Activated CD8-positive, alpha-beta memory T cell treated with anti-CD3 and anti-CD28 coated beads for 48 hours (primary cell): ENCODE results near the gene PTTG1IP.
"Not testable (repeated sequence)": the region's sequence is repeated elsewhere in the genome, so short reads cannot be mapped to it uniquely, and the experiment has no call there.

Source experiments
- DNase-seq, 3 experiments: peaks; one replicate each; pipeline ENCODE4 v3.0.0-alpha.2; 2020; ENCODE audit warnings: low read depth in 2 of 3, low spot score in 2 of 3

PTTG1IP gene, protein sequence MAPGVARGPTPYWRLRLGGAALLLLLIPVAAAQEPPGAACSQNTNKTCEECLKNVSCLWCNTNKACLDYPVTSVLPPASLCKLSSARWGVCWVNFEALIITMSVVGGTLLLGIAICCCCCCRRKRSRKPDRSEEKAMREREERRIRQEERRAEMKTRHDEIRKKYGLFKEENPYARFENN

DNA sequence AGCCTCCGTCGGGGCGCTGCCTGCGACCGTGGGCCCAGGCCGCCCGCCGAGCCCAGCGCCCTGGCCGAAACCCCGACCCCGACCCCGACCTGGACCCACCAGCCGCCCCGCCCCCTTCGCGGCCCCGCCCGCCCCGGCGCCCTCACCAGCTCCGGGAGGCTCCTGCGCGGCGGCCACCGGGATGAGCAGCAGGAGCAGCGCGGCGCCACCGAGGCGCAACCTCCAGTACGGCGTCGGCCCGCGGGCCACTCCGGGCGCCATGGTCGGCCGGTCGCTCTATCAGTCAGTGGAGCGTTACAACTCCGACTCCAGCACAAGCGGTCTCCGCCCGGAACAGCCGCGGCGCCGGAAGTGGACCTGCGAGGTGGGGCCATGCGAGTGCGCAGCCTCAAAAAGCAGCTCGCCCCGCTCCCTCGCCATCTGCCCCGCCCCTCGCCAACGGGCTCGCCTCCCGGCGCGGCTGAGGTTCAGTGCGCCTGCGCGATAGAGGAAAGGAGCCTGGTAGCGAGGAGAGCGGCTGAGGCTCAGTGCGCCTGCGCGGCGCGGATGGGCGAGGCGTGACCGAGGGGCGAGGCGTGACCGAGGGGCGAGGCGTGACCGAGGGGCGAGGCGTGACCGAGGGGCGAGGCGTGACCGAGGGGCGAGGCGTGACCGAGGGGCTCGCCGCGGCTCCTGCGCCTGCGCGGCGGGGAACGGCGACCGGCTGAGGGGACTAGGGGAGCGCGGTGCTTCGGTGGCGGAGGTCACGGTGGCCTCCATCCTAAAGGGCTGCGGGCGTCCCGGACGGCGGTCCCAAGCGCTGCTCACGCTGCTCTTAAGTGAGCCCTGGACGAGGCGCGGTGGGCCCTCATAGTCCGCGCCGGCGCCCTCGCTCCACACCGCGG, at the start of gene PTTG1IP:
Gene PTTG1IP (minus strand): TSS at position 335 of the 884 bp plus-strand sequence. CDS start 74 bp downstream, at position 261.
- DNase-seq = peak; percentile 95 to 99 (median 97)

DNA sequence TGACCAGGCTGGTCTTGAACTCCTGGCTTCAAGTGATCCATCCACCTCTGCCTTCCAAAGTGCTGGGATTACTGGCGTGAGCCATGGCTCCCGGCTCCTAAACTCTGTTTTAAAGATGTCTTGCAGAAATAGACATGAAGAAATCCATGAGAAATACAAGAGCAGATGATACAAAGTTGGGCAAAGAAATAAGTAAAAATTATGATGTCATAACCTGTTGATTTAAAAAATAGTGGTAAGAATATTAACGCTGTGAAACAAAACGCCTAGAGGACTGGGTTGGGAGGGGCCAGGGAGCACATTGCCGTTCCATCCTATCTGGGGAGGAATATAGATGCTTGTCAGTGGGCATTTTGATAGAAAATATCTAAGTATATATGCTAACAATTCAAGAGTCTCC, 48.4 kb upstream of the PTTG1IP start:
- no peak for DNase-seq

DNA sequence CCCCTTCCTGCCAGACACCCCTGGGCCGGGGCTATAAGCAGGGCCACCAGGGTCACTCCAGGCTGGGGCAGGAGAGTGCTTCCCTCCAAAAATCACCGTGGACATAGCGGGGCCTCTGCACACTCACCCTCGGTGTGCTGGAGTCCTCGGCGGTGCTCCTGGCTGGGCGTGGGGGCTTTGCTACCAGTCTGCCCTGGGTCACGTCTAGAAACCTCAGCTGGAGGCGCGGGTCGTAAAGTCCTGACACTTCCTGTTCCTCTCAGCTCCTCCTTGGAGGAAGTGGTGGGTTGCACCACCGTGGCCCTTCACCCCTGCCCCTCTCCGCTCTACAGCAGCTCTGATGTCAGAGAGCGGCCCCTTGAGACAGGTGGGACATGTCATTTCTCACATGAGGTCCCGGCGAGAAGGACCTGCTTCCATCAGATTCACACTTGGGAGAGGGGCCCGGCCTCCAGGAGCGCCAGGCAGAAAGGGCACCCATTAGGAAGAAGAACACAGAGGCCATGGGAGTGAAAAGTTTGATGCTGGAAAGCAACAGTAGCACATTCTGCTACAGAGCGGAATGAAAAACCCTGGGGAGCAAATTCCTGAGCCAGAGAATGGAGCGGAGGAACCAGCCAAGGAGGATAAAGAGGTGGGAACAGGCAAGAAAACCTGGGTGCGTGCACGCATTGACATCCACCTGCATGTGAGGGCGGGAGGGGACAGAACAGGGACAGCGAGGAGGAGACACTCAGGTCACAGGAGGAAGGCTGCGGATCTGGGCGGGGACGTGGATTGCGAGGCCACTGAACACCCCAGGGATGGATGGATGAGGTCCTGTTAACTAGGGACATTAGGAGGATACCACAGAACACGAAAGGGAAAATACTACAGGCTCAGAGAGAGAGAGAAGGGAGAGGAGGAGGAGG, 47.5 kb upstream of the PTTG1IP start, which contains the start of gene ITGB2:
Gene ITGB2 (minus strand): TSS at position 206 of the 911 bp plus-strand sequence. CDS start 10,117 bp downstream, outside the sequence.
- DNase-seq = peak in 1 of 3 experiments; percentile 51

DNA sequence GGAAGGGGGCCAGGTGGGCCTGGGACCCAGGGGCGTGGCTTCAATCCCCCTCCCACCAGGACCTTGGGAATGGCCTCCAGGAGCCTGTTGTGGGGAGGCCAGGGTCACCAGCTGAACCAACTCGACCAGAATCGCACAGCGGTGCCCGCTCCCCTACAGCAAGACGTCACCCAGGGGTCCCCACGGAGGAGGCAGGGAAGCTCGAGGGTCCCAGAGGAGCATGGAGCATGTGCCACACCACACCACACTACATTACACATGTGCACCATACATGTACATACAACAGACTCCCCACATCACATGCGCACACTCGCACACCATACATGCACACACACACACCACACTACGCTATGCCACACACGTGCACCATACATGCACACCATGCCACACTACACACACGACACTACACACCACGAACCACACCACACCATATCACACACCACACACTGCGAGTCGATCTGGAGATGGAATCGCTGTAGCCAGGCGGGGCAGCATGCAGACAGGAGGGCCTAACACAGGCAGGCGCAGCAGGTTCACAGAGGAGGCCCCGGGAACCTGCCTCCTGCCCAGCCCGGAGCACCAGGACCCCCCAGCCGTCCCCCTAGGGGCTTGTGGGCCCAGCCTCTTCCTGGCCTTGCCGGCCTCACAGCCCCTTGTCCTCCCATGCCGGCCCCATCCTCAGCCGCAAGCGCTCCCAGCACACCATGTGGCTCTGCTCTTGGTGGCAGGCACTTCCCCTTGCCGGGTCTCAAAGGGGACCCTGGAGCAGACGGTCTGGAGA, 46.6 kb upstream of the PTTG1IP start:
- no peak for DNase-seq

DNA sequence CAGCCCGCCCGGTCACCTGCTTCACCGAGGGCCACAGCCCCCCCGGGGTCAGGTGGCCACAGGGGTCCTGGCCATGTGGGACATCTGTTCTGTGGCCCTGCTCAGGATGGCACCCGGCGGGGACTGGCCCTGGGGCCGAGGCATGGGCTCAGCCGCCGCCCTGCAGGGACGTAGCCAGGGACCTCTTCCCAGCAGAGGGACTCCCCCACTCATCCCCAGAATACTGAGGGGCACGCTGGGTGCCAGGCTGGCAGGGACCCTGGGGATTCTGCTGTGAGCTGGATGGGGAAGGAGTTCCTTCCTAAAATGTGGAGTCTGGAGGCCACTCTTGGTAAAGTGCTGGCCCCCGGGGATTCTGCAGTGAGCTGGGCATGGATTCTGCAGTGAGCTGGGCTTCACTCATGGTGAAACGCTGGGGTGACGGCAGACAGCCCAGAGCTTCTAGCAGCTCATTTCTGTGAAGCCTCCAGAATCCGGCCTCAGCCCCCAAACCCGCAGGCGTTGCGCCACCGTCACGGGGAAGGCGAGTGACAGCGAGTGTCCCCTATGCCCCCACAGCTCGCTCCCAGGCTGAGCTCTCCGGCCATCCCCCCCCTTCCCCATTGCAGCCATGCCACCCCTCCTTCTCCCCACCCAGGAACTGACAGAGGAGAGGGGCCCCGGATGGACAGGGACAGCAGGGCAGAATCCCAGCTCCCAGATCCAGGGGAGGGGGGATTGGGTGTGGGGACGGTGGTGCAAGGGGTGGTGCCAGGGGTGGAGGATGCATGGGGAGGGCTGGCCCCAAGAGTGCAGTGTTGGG, 45.8 kb upstream of the PTTG1IP start:
- no peak for DNase-seq

DNA sequence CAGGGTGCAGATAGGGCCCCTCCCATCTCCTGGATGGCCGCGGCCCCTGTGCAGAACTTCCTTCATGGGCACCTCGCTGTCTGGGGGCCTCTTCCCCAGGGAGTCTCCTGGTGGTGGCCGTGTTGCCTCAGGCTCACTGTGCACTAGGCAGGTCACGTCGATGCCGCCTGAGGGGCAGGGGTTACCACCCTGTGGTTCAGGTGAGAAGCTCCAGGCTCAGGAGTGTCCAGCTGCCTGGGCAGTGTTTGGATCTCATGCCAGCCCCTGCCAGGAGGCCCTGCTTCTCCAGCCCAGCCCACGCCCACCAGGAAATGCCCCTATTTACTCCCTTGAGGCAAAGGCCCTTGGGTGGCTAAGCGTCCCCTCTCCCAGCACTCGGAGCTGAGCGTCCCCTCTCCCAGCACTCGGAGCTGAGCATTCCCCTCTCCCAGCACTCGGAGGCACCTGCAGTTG, 45.1 kb upstream of the PTTG1IP start:
- no peak for DNase-seq

DNA sequence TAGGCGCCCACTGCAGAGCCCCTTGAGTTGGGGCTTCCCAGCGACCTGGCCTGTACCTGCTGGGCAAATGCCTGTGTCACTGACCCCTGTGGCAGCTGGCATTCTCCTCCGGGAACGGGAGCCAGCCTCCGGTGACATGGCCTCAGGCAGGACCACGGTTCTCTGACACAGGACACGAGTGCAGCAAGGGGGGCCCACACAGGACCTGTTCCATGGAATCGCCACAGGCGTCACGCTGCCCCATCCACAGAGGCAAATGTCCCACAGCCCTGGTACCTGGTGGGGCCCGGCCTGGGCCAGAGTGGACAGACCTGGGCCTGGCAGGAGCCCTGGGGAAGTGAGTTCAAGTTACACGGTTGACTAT, 44.6 kb upstream of the PTTG1IP start:
- no peak for DNase-seq

DNA sequence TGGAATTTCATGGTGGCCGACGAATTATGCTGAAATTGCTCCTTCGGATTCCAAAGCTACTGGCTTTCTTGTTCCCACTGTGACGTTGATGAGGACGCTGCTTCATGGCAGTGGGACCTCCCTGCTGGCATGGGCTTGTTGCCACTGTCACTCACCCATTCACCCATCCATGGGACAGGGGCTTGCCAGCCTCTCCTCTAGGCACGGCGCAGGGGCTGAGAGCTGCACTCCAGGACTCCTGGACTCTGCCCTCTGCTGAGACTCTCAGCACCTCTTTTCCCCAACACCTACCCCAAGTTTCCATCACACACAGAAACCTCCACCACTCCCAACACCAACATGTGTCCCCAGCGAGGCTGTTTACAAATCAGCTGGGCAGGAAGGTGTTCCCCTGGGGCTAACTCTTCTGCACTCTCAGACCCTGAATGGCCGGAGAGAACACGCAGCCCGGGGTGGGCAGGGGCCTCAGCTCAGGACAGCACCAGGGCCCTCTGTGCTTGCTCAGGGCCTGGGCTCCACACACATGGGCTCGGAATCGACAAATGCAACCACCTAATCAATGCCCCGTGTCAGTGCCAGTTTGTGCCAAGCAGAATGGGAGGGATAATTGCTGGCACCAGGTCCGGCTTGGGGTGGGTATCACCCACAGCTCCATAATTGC, 44.1 kb upstream of the PTTG1IP start:
- no peak for DNase-seq

DNA sequence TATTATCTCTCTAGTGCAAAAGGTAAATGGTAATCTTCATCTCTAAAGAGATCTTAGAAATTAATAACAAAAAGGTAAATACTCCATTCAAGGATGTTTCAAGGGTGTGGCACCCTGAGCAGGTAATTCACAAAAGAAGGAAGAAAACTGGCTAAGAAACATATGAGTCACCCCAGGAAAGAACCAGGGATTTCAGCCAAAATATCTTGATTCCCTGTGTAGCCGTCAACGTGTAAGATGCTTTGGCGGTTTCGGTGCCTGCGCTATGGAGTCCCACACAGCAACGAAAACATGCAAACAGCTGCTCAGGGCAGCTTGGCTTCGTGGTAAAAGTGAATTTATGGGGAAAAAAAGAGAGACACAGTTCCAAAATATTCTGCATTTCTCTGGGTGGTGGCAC, 43.5 kb upstream of the PTTG1IP start:
- no peak for DNase-seq

DNA sequence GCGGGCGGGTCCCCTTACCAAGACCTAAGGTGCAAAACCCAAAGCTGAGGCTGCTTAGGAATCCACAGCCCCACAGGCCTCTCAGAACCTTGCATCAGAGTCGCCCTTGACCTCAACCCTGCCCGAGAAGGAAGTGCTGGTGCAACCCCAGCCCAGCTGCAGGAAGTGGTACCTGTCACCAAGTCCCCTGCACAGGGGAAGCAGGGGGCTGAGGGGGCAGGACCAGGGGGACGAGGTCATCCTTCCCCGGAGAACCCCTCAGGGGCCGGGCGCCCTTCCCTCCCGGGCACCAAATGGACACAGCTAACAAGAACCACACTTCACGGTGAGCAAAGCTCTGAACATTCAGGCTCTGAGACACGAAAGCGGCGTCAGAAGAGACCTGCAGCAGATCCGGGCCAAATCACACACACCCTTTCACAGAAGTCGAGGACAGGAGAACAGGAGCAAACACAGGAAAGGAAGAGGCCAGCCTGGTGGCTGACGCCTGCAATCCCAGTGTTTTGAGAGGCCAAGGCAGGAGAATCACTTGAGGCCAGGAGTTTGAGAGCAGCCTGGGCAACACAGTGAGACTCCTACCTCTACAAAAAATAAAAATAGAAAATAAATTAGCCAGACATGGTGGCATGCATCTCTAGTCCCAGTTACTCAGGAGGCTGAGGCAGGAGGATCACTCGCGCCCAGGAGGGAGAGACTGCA, 40.8 kb upstream of the PTTG1IP start:
- peak in 1 of 3 experiments; percentile 58 for DNase-seq

DNA sequence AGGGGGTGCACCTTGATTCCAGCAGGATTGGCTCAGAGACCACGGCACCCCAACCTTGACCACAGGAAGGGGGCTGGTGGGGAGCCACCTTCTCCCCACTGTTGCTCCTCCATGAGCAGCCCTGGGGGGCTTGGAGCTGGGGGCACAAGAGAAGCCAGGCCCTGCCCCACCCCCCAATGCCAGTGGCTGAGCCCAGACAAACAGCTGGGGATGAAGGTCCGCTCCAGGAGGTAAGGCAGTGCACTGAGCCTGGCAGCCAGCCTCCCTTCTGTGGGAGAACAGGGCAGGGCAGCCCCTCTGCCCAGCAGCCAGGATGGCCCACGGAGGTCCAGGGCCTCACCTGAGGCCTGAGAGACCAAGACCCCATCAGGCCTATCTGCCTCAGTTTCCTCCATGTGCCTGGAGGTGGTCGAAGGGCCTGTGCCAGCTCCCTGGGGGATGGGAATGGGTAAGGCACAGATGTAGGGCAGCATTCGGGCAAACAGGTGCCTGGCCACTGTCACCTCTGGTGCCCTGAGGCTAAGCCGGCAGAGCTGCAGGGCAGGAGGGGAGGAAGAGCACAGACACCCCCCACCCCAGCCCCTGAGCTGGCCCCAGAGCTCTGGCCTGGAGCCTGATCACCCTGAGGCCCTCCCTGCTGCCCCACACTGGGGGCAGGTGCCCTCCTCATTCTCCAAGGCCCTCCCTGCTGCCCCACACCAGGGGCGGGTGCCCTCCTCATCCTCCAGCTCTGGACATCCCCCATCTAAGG, 40.1 kb upstream of the PTTG1IP start:
- DNase-seq = no peak

DNA sequence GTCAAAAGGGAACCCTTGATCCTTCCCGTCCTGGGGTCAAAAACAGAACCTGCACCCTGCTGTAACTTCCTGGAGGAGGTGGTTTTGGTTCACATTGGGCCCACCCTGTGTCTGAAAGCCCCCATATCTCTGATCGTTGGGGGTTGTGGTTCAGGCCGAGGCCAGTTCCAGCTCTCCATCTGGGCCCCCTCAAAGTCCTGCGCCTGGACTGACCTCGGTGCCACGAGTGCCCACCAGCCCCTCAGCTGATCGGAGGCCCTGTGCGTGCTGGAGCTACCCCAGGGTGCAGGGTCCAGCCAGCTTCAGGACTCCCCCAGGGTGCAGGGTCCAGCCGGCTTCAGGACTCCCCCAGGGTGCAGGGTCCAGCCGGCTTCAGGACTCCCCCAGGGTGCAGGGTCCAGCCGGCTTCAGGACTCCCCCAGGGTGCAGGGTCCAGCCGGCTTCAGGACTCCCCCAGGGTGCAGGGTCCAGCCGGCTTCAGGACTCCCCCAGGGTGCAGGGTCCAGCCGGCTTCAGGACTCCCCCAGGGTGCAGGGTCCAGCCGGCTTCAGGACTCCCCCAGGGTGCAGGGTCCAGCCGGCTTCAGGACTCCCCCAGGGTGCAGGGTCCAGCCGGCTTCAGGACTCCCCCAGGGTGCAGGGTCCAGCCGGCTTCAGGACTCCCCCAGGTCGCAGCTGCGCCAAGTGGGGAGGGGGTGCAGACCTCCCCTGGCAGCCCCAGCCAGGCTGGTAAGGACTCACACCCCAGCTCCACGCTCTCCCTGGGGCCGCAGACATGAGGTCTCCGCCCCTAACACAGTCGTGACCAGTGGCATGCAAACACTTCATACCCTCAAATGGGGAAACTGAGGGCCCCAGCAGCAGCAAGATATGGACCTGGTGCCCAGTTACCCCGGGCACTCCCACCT, 39.3 kb upstream of the PTTG1IP start:
- not testable (repeated sequence) for DNase-seq

DNA sequence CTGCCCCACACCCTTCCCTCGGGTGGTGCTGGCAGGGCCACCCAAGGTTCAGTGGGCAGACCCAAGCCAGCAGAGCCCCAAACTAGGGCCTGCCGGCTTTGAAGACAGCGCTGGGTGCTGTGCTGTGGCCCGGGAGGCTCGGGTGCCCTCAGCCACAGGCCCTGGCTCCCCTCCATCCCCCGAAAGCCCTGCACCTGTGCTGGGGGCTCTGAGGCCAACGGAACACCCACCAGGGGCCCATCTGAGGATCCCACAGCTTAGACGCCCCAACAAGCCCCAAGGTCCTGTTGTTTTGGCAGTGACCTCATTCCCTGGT, 38.6 kb upstream of the PTTG1IP start:
- no peak for DNase-seq

DNA sequence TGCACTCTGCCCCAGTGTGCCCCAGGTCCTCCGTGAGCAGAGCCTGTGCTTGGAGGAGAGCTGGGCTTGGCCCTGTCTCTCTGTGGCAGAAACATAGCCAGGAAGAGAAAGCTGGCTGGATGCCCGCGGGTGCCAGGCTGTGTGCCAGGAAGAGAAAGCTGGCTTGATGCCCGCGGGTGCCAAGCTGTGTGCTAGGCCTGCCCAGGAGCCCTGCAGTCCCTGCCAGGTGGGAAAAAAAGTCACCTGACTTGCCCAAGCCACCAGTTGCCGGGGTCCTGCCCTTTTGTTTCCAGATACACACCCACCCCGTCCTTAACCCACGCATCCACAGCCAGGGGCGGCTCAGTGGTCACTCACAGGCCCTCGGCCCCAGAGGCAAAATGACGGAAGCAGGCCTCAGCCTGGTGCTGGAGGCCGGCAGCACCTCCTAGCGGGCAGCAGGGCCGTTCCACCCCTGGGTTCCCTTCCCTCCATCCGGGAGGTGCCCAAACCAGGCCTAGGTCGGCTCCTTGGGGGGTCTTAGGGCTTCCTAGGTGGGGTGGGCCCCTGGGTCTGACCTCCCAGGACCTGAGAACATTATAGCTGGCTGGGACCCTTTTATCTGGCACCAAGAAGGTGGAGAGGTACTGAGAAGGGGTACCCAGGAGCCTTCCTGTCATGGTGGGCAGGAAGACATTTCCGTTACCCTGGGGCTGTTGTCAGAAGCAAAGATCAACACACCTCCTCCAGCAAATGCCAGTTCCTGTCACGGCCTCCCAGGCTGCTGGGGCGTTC, 38.1 kb upstream of the PTTG1IP start:
- DNase-seq = no peak

DNA sequence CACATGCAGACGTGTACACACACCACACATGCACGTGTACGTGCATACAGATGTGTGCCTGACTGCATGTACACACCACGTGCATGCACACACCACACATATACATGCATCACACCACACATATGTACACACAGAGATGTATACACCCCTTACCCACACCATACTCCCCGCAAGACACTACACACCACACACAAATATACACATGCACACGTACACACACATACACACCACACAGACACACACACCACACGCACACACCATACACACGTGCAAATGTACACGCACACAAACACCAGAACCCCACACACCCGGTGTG, 37.5 kb upstream of the PTTG1IP start:
- no peak for DNase-seq
